T-cell (primary cell): ENCODE results near the gene CSRP3. TPM values are rescaled to one million over a fixed set of nuclear protein-coding genes. Genes with fewer than 3 reads are reported as not detected.

Experiments
- ATAC-seq, 4 experiments: fragments of 200-7000 bp in 3 of 4; fragments of 150-1000 bp in 1 of 4; cut with Tn5 transposase; replicated peaks in 1 of 4; 1 replicate in 3 of 4; 2 replicates in 1 of 4; pipeline ENCODE4 v1.10.0; 2021; ENCODE audit warnings: moderate library complexity in 3 of 4, mild to moderate bottlenecking in 2 of 4, moderate number of reproducible peaks in 1 of 4
- CTCF ChIA-PET, 2 donors: fragments of 300-600 bp; sonication (Branson Sonifier 250); formaldehyde crosslinking; loops; one replicate each; lab custom pipeline; 2022; ENCODE audit warnings: antibody characterized with exemption in 2 of 2; lab: Charles Lee
- POLR2A ChIA-PET, 2 donors: fragments of 300-600 bp; sonication (Branson Sonifier 250); formaldehyde crosslinking; loops; one replicate each; lab custom pipeline; 2022; ENCODE audit warnings: antibody characterized with exemption in 2 of 2; lab: Charles Lee
- DNase-seq, 35 experiments: peaks; one replicate each; pipeline versions ENCODE4 v3.0.0 to v3.0.0-alpha.2; 2013 to 2023
- H3K27ac ChIP-seq: one replicate; pipeline ENCODE4 v1.5.1; 2013; ENCODE audit warnings: low read length
- H3K27me3 ChIP-seq, 2 experiments: replicated peaks in 1 of 2; 1 replicate in 1 of 2; 2 replicates in 1 of 2; pipeline versions ENCODE4 v1.6.1 to v1.7.0; 2013; ENCODE audit warnings: low read length in 1 of 2, mixed read lengths in 1 of 2; ENCODE audit not compliant: control insufficient read depth in 2 of 2, insufficient read depth in 2 of 2; ENCODE audit errors: extremely low read depth in 1 of 2
- H3K36me3 ChIP-seq, 2 donors: 1 replicate in 1 of 2; 2 replicates in 1 of 2; pipeline versions ENCODE4 v1.6.1 to v1.7.0; 2013; ENCODE audit warnings: low read length in 1 of 2; ENCODE audit not compliant: control insufficient read depth in 2 of 2, insufficient read depth in 1 of 2; ENCODE audit errors: extremely low read depth in 1 of 2
- H3K4me1 ChIP-seq, 2 experiments: 1 replicate in 1 of 2; 2 replicates in 1 of 2; pipeline versions ENCODE4 v1.6.1 to v1.7.0; 2013; ENCODE audit warnings: low read length in 2 of 2, mixed read lengths in 1 of 2; ENCODE audit not compliant: insufficient read depth in 2 of 2, control insufficient read depth in 1 of 2; ENCODE audit errors: extremely low read depth in 1 of 2
- H3K4me3 ChIP-seq, 2 donors: 1 replicate in 1 of 2; 2 replicates in 1 of 2; pipeline versions ENCODE4 v1.5.1 to v1.7.0; 2013; ENCODE audit warnings: mild to moderate bottlenecking in 2 of 2, low read length in 1 of 2, moderate library complexity in 1 of 2; ENCODE audit not compliant: control insufficient read depth in 1 of 2; ENCODE audit errors: extremely low read depth in 1 of 2
- H3K9me3 ChIP-seq: 2 replicates; pipeline ENCODE4 v1.7.0; 2013
- H3K27ac Mint-ChIP-seq, 2 donors: one replicate each; pipeline ENCODE4 v1.8.0; 2020 to 2021; ENCODE audit warnings: mild to moderate bottlenecking in 2 of 2, mixed read lengths in 2 of 2
- H3K27me3 Mint-ChIP-seq, 2 donors: one replicate each; pipeline ENCODE4 v1.8.0; 2021 to 2022; ENCODE audit warnings: mixed read lengths in 2 of 2
- H3K36me3 Mint-ChIP-seq: one replicate; pipeline ENCODE4 v1.8.0; 2021; ENCODE audit warnings: mixed read lengths
- H3K4me1 Mint-ChIP-seq, 3 donors: one replicate each; pipeline ENCODE4 v1.8.0; 2020 to 2022; ENCODE audit warnings: mixed read lengths in 3 of 3, mild to moderate bottlenecking in 1 of 3
- H3K4me3 Mint-ChIP-seq, 3 donors: one replicate each; pipeline ENCODE4 v1.8.0; 2020 to 2022; ENCODE audit warnings: mild to moderate bottlenecking in 3 of 3, mixed read lengths in 3 of 3, moderate library complexity in 3 of 3
- H3K9me3 Mint-ChIP-seq, 3 donors: one replicate each; pipeline ENCODE4 v1.8.0; 2020 to 2022; ENCODE audit warnings: mixed read lengths in 3 of 3
- WGBS: methylation state at CpG from one replicate; pipeline ENCODE4 v1.1.5; 2013; ENCODE audit warnings: missing lambda C conversion rate; ENCODE audit not compliant: insufficient coverage; 5-methylcytosine and 5-hydroxymethylcytosine counted together
- total RNA-seq, 35 experiments: library from RNA in 6 of 35; stranded (reverse) in 6 of 35; fragments of 120-200 nt in 1 of 35; gene quantifications; one replicate each; pipeline versions ENCODE4 v1.2.1 to v1.2.4 and lab custom pipeline; 2013 to 2026

CSRP3 gene
- total RNA-seq, 5 donors from 2014 or later (not counting 1 experiment from before 2014, with no cell fraction given) = not detected

- Histone ChIP-seq H3K27ac (no peak overlapping the region), H3K36me3 (no peaks in the 10 kb centered on the region), H3K4me1 (no peaks in the 10 kb centered on the region), H3K27me3 (peaks cover 2 to 10% of the 10 kb centered on the region in 2 experiments), H3K9me3 (no peaks in the 10 kb centered on the region), H3K4me3 (no peak overlapping the region)
- ChIA-PET POLR2A (no interaction called here), CTCF (interaction anchor here in 1 of 2 donors (0.6 kb wide), 1 partner anchor 12 kb away, joined by 5 read pairs; no protein-coding TSS in a partner anchor)
- no peaks in the 10 kb centered on the region for H3K4me1 Mint-ChIP-seq
- H3K9me3 Mint-ChIP-seq = no peaks in the 10 kb centered on the region
- peaks cover 10 to 23% of the 10 kb centered on the region in 2 donors for H3K27me3 Mint-ChIP-seq
- H3K27ac Mint-ChIP-seq = no peak overlapping the region
- no CpG with 5 or more reads among the region's 5 CpGs for WGBS
- no peak overlapping the region for H3K4me3 Mint-ChIP-seq
- no peak for DNase-seq
- ATAC-seq = no peak
- H3K36me3 Mint-ChIP-seq = no peaks in the 10 kb centered on the region
These were observed 3.1 kb upstream of the CSRP3 start for GRCh38 chr11:19204836-19205235.

- peaks cover 5 to 6% of the 10 kb centered on the region in 2 donors for H3K27me3 Mint-ChIP-seq
- Histone ChIP-seq H3K27ac (no peak overlapping the region), H3K27me3 (peaks cover 0 to 6% of the 10 kb centered on the region in 2 experiments), H3K4me3 (no peak overlapping the region), H3K36me3 (no peaks in the 10 kb centered on the region), H3K4me1 (no peaks in the 10 kb centered on the region), H3K9me3 (no peaks in the 10 kb centered on the region)
- H3K9me3 Mint-ChIP-seq = no peaks in the 10 kb centered on the region
- no peak overlapping the region for H3K4me3 Mint-ChIP-seq
- no peaks in the 10 kb centered on the region for H3K36me3 Mint-ChIP-seq
- WGBS = 39% methylated on average over 3 of the region's 6 CpGs
- ChIA-PET CTCF (no interaction called here), POLR2A (no interaction called here)
- DNase-seq (no peak), ATAC-seq (no peak)
- no peaks in the 10 kb centered on the region for H3K4me1 Mint-ChIP-seq
- no peak overlapping the region for H3K27ac Mint-ChIP-seq
These were observed 1.2 kb downstream of the CSRP3 start for GRCh38 chr11:19200410-19201201.

GRCh38 chr11:19199771-19200170 lies 2.0 kb downstream of the CSRP3 start:
- 40% methylated on average over 1 of the region's 3 CpGs for WGBS
- no peak overlapping the region for H3K27ac ChIP-seq
- DNase-seq (no peak), ATAC-seq (no peak)
- no peaks in the 10 kb centered on the region for H3K36me3 ChIP-seq
- peaks cover 0 to 6% of the 10 kb centered on the region in 2 experiments for H3K27me3 ChIP-seq
- Mint-ChIP-seq H3K4me3 (no peak overlapping the region), H3K4me1 (no peaks in the 10 kb centered on the region), H3K27ac (no peak overlapping the region), H3K36me3 (no peaks in the 10 kb centered on the region), H3K9me3 (no peaks in the 10 kb centered on the region), H3K27me3 (peaks cover 5 to 6% of the 10 kb centered on the region in 2 donors)
- no peaks in the 10 kb centered on the region for H3K9me3 ChIP-seq
- H3K4me3 ChIP-seq = no peak overlapping the region
- no peaks in the 10 kb centered on the region for H3K4me1 ChIP-seq
- ChIA-PET CTCF (interaction anchor here in 1 of 2 donors (0.6 kb wide), 1 partner anchor 1018 kb away, joined by 3 read pairs; no protein-coding TSS in a partner anchor), POLR2A (no interaction called here)

GRCh38 chr11:19199048-19199447 lies 2.7 kb downstream of the CSRP3 start:
- CTCF ChIA-PET = no interaction called here
- no peak for DNase-seq
- H3K27ac ChIP-seq = no peak overlapping the region
- no peak for ATAC-seq
- no peaks in the 10 kb centered on the region for H3K4me1 Mint-ChIP-seq
- no peaks in the 10 kb centered on the region for H3K9me3 ChIP-seq
- no peak overlapping the region for H3K4me3 Mint-ChIP-seq
- POLR2A ChIA-PET = no interaction called here
- H3K36me3 Mint-ChIP-seq = no peaks in the 10 kb centered on the region
- H3K4me1 ChIP-seq = no peaks in the 10 kb centered on the region
- no peak overlapping the region for H3K4me3 ChIP-seq
- no peaks in the 10 kb centered on the region for H3K9me3 Mint-ChIP-seq
- H3K27me3 Mint-ChIP-seq = peaks cover 5 to 6% of the 10 kb centered on the region in 2 donors
- H3K27me3 ChIP-seq = peaks cover 0 to 6% of the 10 kb centered on the region in 2 experiments
- no peaks in the 10 kb centered on the region for H3K36me3 ChIP-seq
- 84% methylated on average over 6 of the region's 7 CpGs for WGBS
- H3K27ac Mint-ChIP-seq = no peak overlapping the region

- Mint-ChIP-seq H3K36me3 (no peaks in the 10 kb centered on the region), H3K27me3 (peaks cover 0 to 3% of the 10 kb centered on the region in 2 donors), H3K27ac (no peak overlapping the region), H3K4me1 (no peaks in the 10 kb centered on the region), H3K4me3 (no peak overlapping the region), H3K9me3 (no peaks in the 10 kb centered on the region)
- no CpG with 5 or more reads among the region's 6 CpGs for WGBS
- Histone ChIP-seq H3K27ac (no peak overlapping the region), H3K27me3 (peaks cover 0 to 3% of the 10 kb centered on the region in 2 experiments), H3K4me1 (no peaks in the 10 kb centered on the region), H3K36me3 (no peaks in the 10 kb centered on the region), H3K4me3 (no peak overlapping the region), H3K9me3 (no peaks in the 10 kb centered on the region)
- DNase-seq (no peak), ATAC-seq (no peak)
- POLR2A ChIA-PET = no interaction called here
- CTCF ChIA-PET = interaction anchor here in 1 of 2 donors (0.6 kb wide), 1 partner anchor 1097 kb away, joined by 3 read pairs; no protein-coding TSS in a partner anchor
These were observed 5.4 kb downstream of the CSRP3 start for GRCh38 chr11:19196432-19196831.

- no peak for ATAC-seq
- H3K27me3 Mint-ChIP-seq = no peaks in the 10 kb centered on the region
- WGBS = 100% methylated on average over 1 of the region's 4 CpGs
- Histone ChIP-seq H3K36me3 (no peaks in the 10 kb centered on the region), H3K4me1 (no peaks in the 10 kb centered on the region), H3K4me3 (no peak overlapping the region), H3K27ac (no peak overlapping the region), H3K27me3 (no peaks in the 10 kb centered on the region), H3K9me3 (no peaks in the 10 kb centered on the region)
- POLR2A ChIA-PET = no interaction called here
- no peaks in the 10 kb centered on the region for H3K36me3 Mint-ChIP-seq
- CTCF ChIA-PET = no interaction called here
- H3K4me3 Mint-ChIP-seq = no peak overlapping the region
- H3K9me3 Mint-ChIP-seq = no peaks in the 10 kb centered on the region
- DNase-seq = no peak
- H3K4me1 Mint-ChIP-seq = no peaks in the 10 kb centered on the region
- no peak overlapping the region for H3K27ac Mint-ChIP-seq
These were observed 7.0 kb downstream of the CSRP3 start for GRCh38 chr11:19194620-19195308.
